Stimulated activated CD8-positive, alpha-beta memory T cell treated with anti-CD3 and anti-CD28 coated beads, Interleukin-15, amount 100 ng/mL, for 4 hours (primary cell): ENCODE data around the gene EYA4.

ENCODE experiments used
- DNase-seq, 2 donors: peaks; one replicate each; pipeline ENCODE4 v3.0.0-alpha.2; 2020; ENCODE audit warnings: low read depth in 2 of 2

EYA4 gene

DNA sequence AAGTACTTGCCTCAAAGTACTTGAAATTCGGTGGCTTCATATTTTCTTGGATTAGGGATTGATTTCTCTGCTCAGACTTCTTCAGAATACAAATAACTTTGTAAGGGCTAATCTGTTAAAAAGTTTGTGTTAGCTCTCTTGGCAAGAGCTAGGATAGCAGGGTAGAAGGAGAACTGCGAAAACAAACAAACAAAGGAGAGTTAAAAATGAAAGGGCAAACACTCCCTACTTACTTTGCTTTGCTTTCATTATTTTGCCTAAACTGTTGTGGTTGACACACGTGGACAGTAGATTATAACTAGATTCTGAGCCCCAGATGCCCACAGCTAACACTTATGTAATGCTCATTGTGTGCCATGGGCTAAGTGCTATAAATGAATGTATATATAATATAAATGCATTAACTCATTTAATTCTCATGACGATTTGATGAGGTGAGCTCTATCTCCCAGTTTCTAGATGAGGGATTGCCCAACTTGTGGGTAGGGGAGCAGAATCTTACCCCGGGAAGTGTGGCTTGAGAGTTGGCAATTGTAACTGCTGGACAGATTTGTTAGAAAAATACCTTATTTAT, 48.7 kb downstream of the EYA4 start:
- no peak for DNase-seq

- no peak for DNase-seq
Observed at GRCh38 chr6:133290930-133291329, 49.8 kb downstream of the EYA4 start.

DNA sequence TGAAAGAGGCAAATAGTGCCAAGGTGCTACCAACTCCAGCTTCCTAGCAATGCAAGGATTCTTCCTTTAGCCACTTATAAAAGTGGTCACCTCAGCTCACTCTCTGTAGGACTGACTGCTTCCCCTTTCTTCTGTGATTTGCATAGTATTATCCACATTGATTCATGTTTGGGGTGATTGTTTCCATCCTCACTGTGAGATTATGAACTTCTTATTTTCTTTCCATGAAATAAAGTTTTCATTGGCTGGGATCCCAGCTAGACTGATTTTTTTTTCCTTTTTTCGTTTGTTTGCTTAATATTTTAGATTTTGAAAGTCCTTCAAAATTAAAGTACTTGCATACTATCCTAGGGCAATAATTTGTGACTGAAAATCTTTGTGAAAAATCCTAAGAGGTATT, 50.5 kb downstream of the EYA4 start:
- no peak for DNase-seq

DNA sequence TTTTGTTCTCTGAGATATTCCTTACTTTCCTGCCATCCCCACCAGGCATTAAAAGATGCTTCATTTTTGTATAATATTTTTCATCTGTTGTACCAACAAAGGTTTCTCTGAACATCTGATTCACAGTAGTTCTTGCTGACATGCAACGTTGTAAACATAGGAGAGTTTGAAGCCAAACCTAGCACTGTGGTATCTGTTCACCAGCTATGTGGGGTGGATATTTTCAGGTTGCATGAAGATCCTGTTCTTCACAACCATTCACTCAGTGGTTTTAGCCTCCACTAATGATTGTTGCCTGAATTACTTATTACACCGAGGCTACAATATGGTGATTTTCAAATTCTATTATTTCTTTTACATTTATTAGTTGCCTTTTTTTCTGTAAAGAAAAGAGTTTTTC, 56.5 kb downstream of the EYA4 start:
- DNase-seq = no peak

- no peak for DNase-seq
Observed at GRCh38 chr6:133298335-133298734, 57.2 kb downstream of the EYA4 start.

GRCh38 chr6:133298801-133299200, 57.6 kb downstream of the EYA4 start:
- no peak for DNase-seq

DNA sequence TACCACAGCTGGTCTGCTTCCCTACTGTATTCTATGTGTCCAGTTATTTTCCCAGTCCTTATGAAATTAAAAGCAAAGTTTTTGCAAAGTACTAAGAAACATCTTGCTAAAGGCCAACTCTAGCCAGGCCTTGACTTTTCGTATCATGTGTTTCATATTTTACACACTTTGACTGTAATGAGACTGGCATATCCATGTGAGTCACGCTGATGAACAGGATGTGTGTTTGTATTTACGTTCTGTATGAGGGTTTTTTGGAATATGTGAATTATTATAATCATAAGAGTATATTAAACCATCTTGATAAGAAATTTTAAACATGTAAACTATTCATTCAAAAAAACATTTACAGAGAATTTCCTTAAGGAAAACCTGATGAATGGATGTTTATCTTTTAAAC, 59.7 kb downstream of the EYA4 start:
- DNase-seq = no peak

DNA sequence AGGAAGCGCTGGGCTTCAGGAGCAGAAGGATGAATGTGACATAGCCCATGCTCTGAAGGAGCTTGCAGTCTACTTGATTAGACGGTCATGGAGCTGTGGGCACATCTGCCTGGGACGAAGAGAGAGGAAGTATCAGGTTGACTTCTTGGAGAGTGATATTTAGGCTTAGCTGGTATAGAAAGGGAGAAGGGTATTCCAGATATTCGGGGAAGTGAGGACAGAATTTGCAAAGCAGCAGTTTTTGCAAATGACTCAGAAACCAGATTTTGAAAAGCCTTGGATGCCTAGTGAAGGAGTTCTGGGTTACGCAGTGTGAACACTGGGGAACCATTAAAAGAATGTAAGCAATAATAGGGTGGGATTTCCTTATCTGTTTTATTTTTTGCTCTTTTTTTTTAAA, 60.7 kb downstream of the EYA4 start:
- DNase-seq = no peak

GRCh38 chr6:133306931-133307330, 65.8 kb downstream of the EYA4 start:
- no peak for DNase-seq

- no peak for DNase-seq
Observed at GRCh38 chr6:133309579-133309978, 68.4 kb downstream of the EYA4 start.

GRCh38 chr6:133312006-133312405, 70.8 kb downstream of the EYA4 start:
- DNase-seq = no peak

DNA sequence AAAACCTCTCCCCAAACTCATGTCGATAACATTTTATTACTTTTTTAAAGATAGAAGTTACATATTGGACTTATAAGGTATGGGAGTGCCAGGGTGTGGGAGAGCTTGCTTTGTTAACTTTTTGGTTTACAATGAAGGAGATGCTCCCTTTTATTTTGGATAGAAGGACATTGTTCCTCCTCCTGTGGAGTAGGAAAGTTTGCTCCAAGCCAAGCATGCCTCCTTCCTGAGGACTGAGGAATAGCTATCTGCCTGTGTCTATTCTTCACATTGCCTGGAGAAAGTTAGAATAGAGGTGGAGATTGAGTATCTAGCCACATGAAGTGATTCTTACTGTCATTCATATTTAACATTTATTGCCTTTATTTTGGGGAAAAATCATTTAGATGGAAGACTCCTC, 71.9 kb downstream of the EYA4 start:
- no peak for DNase-seq

GRCh38 chr6:133314947-133315346, 73.8 kb downstream of the EYA4 start:
- DNase-seq = no peak

DNA sequence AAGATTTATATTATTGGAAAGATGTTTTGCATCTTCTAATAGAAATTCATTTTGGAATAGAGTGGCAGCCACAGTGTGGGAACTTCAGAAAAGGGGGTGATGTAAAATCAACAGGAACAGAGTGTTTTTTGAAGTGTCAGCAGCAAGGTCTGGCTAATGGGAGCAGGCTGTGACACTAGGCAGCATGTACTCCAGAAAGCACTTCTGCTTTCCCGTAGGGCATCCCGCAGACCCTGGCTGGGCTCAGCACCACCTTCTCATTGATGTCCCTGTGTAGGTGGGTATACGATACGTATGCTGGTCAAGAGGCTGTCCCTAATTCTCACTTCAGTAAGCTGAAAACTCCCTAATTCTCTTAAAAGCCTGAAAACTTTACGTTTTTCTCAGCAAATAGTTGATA, 74.7 kb downstream of the EYA4 start:
- no peak for DNase-seq

- DNase-seq = no peak
Observed at GRCh38 chr6:133317704-133318103, 76.5 kb downstream of the EYA4 start.

- no peak for DNase-seq
Observed at GRCh38 chr6:133326584-133326983, 85.4 kb downstream of the EYA4 start.

- no peak for DNase-seq
Observed at GRCh38 chr6:133333852-133334251, 92.7 kb downstream of the EYA4 start.

- DNase-seq = no peak
Observed at GRCh38 chr6:133337308-133337707, 96.2 kb downstream of the EYA4 start.

- DNase-seq = no peak
Observed at GRCh38 chr6:133339543-133340384, 98.6 kb downstream of the EYA4 start.

DNA sequence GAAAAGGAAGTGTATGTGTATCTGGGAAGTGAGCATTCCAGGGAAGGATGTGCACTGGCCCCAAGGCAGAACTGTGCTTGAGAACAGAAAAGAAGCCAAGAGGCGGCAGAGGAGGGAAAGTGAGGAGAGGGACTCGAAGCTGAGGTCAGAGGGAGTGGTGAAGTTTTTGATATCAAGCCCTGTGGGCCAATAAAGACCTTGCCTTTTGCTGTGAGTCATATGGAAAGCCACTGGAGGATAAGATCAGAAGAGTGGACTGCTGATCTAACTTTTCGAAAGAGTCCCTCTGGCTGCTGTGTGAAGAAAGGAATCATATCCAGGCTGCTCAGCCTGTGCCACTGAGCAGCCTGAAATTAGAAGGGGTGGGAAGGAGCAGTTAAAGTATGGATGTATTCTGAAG, 99.4 kb downstream of the EYA4 start:
- no peak for DNase-seq

- DNase-seq = no peak
Observed at GRCh38 chr6:133341607-133342158, 100.5 kb downstream of the EYA4 start.

DNA sequence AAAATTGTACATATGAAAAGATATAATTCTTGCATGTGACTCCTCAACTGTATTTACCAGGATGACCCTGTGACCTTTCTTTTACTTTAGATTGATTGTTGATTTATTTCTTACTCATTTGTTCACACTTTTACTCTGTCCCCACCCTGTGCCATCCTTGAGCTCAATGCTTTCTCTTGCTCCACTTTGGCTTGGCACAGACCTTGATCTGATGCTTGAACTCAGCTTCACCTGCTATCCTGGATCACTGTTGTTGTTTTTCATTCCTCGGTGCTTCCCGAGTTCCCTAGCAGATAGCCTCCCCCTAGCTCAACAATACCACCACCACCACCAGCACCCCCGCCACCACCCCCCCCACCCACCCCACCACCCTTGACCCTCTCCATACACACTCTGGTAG, 102.1 kb downstream of the EYA4 start:
- no peak for DNase-seq

DNA sequence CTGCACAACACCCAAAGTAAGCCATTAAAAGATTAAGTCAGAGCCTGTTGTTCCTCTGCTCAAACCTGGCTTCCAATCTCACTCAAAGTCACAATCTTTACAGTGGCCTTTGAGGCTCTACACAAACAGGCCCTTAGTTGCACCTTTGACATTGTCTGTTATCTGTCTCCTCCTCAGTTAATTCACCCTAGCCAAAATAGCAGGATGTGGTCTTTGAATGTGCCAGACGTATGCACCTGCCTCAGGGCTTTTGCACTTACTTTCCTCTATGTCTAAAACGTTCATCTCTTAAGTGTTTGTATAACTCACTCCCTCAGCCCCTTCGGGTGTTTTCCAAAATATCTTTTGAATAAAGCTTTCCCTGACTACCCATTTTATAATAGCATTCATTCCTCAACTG, 107.7 kb downstream of the EYA4 start:
- DNase-seq = no peak
